Activated naive CD4-positive, alpha-beta T cell treated with anti-CD3 and anti-CD28 coated beads for 36 hours (primary cell): ENCODE results near the gene HBD. TPM values are rescaled to one million over a fixed set of nuclear protein-coding genes. Genes with fewer than 3 reads are reported as not detected.

Source experiments
- CTCF ChIA-PET: fragments of 350-600 bp; sonication (Branson Sonifier 250); formaldehyde crosslinking; loops from one replicate; lab custom pipeline; 2021; ENCODE audit warnings: antibody characterized with exemption; lab: Charles Lee
- DNase-seq: peaks from one replicate; pipeline ENCODE4 v3.0.0-alpha.2; 2020
- H3K27ac Mint-ChIP-seq: one replicate; pipeline ENCODE4 v1.8.0; 2021; ENCODE audit warnings: mild to moderate bottlenecking, mixed read lengths
- H3K27me3 Mint-ChIP-seq: one replicate; pipeline ENCODE4 v1.8.0; 2021; ENCODE audit warnings: low read depth, mixed read lengths
- H3K36me3 Mint-ChIP-seq: one replicate; pipeline ENCODE4 v1.8.0; 2021; ENCODE audit warnings: low read depth, mixed read lengths
- H3K4me1 Mint-ChIP-seq: one replicate; pipeline ENCODE4 v1.8.0; 2021; ENCODE audit warnings: low read depth, mixed read lengths
- H3K4me3 Mint-ChIP-seq: one replicate; pipeline ENCODE4 v1.8.0; 2021; ENCODE audit warnings: mild to moderate bottlenecking, moderate library complexity, mixed read lengths
- H3K9me3 Mint-ChIP-seq: one replicate; pipeline ENCODE4 v1.8.0; 2021; ENCODE audit warnings: mixed read lengths
- intact Hi-C: fragments of 100-400 bp; cut with micrococcal nuclease; formaldehyde crosslinking; loops from one replicate; pipeline ENCODE4 v1.15.1; 2023
- total RNA-seq, 2 experiments: library from RNA; stranded (reverse); gene quantifications; one replicate each; pipeline ENCODE4 v1.2.3, GENCODE V29; 2021

Gene HBD
- total RNA-seq, 2 experiments from 2014 or later: not detected

DNA sequence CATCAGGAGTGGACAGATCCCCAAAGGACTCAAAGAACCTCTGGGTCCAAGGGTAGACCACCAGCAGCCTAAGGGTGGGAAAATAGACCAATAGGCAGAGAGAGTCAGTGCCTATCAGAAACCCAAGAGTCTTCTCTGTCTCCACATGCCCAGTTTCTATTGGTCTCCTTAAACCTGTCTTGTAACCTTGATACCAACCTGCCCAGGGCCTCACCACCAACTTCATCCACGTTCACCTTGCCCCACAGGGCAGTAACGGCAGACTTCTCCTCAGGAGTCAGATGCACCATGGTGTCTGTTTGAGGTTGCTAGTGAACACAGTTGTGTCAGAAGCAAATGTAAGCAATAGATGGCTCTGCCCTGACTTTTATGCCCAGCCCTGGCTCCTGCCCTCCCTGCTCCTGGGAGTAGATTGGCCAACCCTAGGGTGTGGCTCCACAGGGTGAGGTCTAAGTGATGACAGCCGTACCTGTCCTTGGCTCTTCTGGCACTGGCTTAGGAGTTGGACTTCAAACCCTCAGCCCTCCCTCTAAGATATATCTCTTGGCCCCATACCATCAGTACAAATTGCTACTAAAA lies 7.5 kb downstream of the HBD start, which contains the start of gene HBB:
TSS of gene HBB (minus strand) at position 340 of the 579 bp plus-strand sequence. CDS start at position 290, 50 bp downstream.
- no peak for DNase-seq
- Mint-ChIP-seq H3K36me3 (no peaks in the 10 kb centered on the region), H3K9me3 (no peaks in the 10 kb centered on the region), H3K4me1 (no peaks in the 10 kb centered on the region), H3K4me3 (no peak within 1 kb of the TSS), H3K27ac (no peak within 1 kb of the TSS), H3K27me3 (no peaks in the 10 kb centered on the region)
- CTCF ChIA-PET: no interaction called here
- intact Hi-C loops: no loop called here

DNA sequence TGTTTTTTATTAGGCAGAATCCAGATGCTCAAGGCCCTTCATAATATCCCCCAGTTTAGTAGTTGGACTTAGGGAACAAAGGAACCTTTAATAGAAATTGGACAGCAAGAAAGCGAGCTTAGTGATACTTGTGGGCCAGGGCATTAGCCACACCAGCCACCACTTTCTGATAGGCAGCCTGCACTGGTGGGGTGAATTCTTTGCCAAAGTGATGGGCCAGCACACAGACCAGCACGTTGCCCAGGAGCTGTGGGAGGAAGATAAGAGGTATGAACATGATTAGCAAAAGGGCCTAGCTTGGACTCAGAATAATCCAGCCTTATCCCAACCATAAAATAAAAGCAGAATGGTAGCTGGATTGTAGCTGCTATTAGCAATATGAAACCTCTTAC lies 8.8 kb downstream of the HBD start:
- intact Hi-C loops: no loop called here
- no peaks in the 10 kb centered on the region for H3K27me3 Mint-ChIP-seq

DNA sequence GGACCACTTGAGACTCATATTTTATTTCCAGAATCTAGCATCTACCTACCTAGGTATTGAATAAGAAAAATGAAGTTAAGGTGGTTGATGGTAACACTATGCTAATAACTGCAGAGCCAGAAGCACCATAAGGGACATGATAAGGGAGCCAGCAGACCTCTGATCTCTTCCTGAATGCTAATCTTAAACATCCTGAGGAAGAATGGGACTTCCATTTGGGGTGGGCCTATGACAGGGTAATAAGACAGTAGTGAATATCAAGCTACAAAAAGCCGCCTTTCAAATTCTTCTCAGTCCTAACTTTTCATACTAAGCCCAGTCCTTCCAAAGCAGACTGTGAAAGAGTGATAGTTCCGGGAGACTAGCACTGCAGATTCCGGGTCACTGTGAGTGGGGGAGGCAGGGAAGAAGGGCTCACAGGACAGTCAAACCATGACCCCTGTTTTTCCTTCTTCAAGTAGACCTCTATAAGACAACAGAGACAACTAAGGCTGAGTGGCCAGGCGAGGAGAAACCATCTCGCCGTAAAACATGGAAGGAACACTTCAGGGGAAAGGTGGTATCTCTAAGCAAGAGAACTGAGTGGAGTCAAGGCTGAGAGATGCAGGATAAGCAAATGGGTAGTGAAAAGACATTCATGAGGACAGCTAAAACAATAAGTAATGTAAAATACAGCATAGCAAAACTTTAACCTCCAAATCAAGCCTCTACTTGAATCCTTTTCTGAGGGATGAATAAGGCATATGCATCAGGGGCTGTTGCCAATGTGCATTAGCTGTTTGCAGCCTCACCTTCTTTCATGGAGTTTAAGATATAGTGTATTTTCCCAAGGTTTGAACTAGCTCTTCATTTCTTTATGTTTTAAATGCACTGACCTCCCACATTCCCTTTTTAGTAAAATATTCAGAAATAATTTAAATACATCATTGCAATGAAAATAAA lies 9.5 kb downstream of the HBD start:
- no peak overlapping the region for H3K4me3 Mint-ChIP-seq

More for the DNA sequence above, 8.8 kb downstream of the HBD start:
- no peaks in the 10 kb centered on the region for H3K4me1 Mint-ChIP-seq
- no peaks in the 10 kb centered on the region for H3K9me3 Mint-ChIP-seq
- CTCF ChIA-PET: no interaction called here
- no peak for DNase-seq
- H3K4me3 Mint-ChIP-seq: no peak overlapping the region
- no peaks in the 10 kb centered on the region for H3K36me3 Mint-ChIP-seq
- no peak overlapping the region for H3K27ac Mint-ChIP-seq

DNA sequence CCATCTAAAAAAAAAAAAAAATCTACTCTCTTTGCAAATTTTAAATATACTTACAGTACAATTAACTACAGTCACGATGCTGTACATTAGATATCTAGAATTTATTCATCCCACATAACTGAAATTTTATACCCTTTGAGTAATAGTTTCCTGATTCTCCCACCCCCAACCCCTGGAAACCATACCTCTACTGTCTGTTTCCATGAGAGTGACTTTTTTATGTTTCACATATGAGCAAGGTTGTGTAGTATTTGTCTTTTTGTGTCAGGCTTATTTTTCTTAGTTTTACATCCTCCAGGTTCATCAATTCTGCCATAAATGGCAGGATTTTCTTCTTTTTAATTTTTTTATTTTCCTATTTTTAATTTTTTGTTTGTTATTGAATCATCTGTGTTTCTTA lies 10.6 kb downstream of the HBD start:
- intact Hi-C loops: no loop called here
- H3K36me3 Mint-ChIP-seq: no peaks in the 10 kb centered on the region
- H3K27me3 Mint-ChIP-seq: no peaks in the 10 kb centered on the region
- no peak overlapping the region for H3K4me3 Mint-ChIP-seq
- no peaks in the 10 kb centered on the region for H3K9me3 Mint-ChIP-seq
- DNase-seq: no peak
- H3K27ac Mint-ChIP-seq: no peak overlapping the region
- no peaks in the 10 kb centered on the region for H3K4me1 Mint-ChIP-seq
- CTCF ChIA-PET: no interaction called here

More for the DNA sequence above, 9.5 kb downstream of the HBD start:
- no peaks in the 10 kb centered on the region for H3K9me3 Mint-ChIP-seq
- CTCF ChIA-PET: no interaction called here
- no peak for DNase-seq
- H3K36me3 Mint-ChIP-seq: no peaks in the 10 kb centered on the region
- no peaks in the 10 kb centered on the region for H3K27me3 Mint-ChIP-seq
- H3K27ac Mint-ChIP-seq: no peak overlapping the region
- intact Hi-C loops: no loop called here
- no peaks in the 10 kb centered on the region for H3K4me1 Mint-ChIP-seq

GRCh38 chr11:5223146-5223545 lies 11.1 kb downstream of the HBD start:
- no peak overlapping the region for H3K27ac Mint-ChIP-seq
- no peaks in the 10 kb centered on the region for H3K27me3 Mint-ChIP-seq
- intact Hi-C loops: no loop called here
- H3K4me3 Mint-ChIP-seq: no peak overlapping the region
- no peaks in the 10 kb centered on the region for H3K4me1 Mint-ChIP-seq
- no peak for DNase-seq
- CTCF ChIA-PET: no interaction called here
- H3K36me3 Mint-ChIP-seq: no peaks in the 10 kb centered on the region
- H3K9me3 Mint-ChIP-seq: no peaks in the 10 kb centered on the region

GRCh38 chr11:5210376-5210885 lies 23.9 kb downstream of the HBD start:
- Mint-ChIP-seq H3K9me3 (no peaks in the 10 kb centered on the region), H3K27me3 (no peaks in the 10 kb centered on the region), H3K4me3 (no peak overlapping the region), H3K36me3 (no peaks in the 10 kb centered on the region), H3K27ac (no peak overlapping the region), H3K4me1 (no peaks in the 10 kb centered on the region)
- intact Hi-C loops: no loop called here
- no peak for DNase-seq
- CTCF ChIA-PET: no interaction called here

GRCh38 chr11:5204787-5205186 lies 29.5 kb downstream of the HBD start:
- Mint-ChIP-seq H3K9me3 (no peaks in the 10 kb centered on the region), H3K4me1 (no peaks in the 10 kb centered on the region), H3K4me3 (no peak overlapping the region), H3K36me3 (no peaks in the 10 kb centered on the region), H3K27me3 (no peaks in the 10 kb centered on the region), H3K27ac (no peak overlapping the region)
- no peak for DNase-seq
- intact Hi-C loops: no loop called here
- CTCF ChIA-PET: no interaction called here

DNA sequence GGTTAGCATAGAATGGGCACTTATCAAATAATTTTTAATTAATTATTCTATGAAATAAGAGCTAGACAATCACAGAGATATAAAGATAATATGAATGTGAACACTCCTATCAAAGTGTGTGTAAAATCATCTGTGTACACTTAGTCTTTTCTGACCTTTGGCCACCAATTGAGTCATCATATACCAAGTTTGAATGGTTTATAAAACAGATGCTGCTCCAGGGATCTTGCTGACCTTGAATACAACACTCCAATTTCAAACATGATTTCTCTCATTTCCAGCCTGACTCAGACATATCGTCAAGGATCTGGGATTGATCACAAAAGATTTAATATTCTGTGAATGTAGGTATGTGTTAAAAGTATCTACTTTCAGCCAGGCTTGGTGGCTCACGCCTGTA lies 30.9 kb downstream of the HBD start:
- CTCF ChIA-PET: no interaction called here
- Mint-ChIP-seq H3K4me1 (no peaks in the 10 kb centered on the region), H3K9me3 (no peaks in the 10 kb centered on the region), H3K4me3 (no peak overlapping the region), H3K27me3 (no peaks in the 10 kb centered on the region), H3K36me3 (no peaks in the 10 kb centered on the region), H3K27ac (no peak overlapping the region)
- intact Hi-C loops: no loop called here
- DNase-seq: no peak

- CTCF ChIA-PET: no interaction called here
- H3K4me3 Mint-ChIP-seq: no peak within 1 kb of the TSS
- H3K27me3 Mint-ChIP-seq: peaks cover 2% of the 10 kb centered on the region
- DNase-seq: no peak
- H3K4me1 Mint-ChIP-seq: no peaks in the 10 kb centered on the region
- no peak within 1 kb of the TSS for H3K27ac Mint-ChIP-seq
- no peaks in the 10 kb centered on the region for H3K36me3 Mint-ChIP-seq
- intact Hi-C loops: no loop called here
- no peaks in the 10 kb centered on the region for H3K9me3 Mint-ChIP-seq
Observed at GRCh38 chr11:5200582-5200981, 33.7 kb downstream of the HBD start, which contains the start of gene OR51V1. Gene OR51V1, minus strand, starts transcription at chr11:5200682. Its CDS starts 0 bp downstream, at chr11:5200682.

GRCh38 chr11:5198285-5198684 lies 36.0 kb downstream of the HBD start:
- H3K4me3 Mint-ChIP-seq: no peak overlapping the region
- no peaks in the 10 kb centered on the region for H3K4me1 Mint-ChIP-seq
- DNase-seq: no peak
- H3K9me3 Mint-ChIP-seq: no peaks in the 10 kb centered on the region
- intact Hi-C loops: no loop called here
- H3K27ac Mint-ChIP-seq: no peak overlapping the region
- H3K36me3 Mint-ChIP-seq: no peaks in the 10 kb centered on the region
- H3K27me3 Mint-ChIP-seq: peaks cover 2% of the 10 kb centered on the region
- CTCF ChIA-PET: no interaction called here

DNA sequence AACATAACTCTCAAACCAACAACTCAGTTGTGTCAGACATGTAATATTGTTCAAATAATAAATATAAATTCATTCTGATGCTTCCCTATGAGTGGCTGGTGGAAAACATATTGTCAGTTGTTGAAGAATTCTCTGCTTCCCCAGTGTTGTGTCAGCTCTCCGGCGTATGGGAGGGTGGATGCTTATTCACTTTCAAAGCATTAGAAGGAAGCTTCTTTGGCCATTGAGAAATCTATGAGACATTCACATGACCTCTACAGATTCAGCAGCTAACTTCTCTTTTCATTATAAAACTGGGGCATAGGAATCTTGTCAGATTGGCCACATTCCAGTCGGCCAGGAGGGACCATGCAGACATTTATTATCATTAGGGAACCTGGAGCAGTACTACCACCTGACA lies 36.7 kb downstream of the HBD start:
- no peaks in the 10 kb centered on the region for H3K4me1 Mint-ChIP-seq

DNA sequence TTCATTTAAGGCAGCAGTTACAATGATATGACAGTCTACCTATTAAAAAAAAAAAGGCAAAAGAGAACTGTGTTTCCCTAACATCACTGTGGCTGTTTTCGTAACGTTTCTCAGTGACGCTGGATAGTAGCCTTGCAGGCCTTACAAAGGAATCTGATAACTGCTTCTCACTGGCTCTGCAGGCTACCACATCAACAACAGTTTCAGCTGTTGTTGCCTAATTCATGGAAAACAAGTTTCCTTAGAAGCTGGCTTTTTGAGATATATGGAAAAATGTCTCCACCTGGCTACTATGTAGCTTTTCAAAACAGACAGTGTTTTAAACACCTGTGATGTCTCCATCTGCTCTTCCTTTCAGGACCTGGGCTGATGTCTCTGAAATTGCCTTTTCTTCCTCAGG lies 37.6 kb downstream of the HBD start:
- Mint-ChIP-seq H3K27me3 (peaks cover 2% of the 10 kb centered on the region), H3K36me3 (no peaks in the 10 kb centered on the region), H3K4me1 (no peaks in the 10 kb centered on the region), H3K27ac (no peak overlapping the region), H3K9me3 (peaks cover 3% of the 10 kb centered on the region), H3K4me3 (no peak overlapping the region)
- DNase-seq: no peak
- intact Hi-C loops: no loop called here
- CTCF ChIA-PET: no interaction called here

More for the DNA sequence above, 36.7 kb downstream of the HBD start:
- H3K9me3 Mint-ChIP-seq: peaks cover 2% of the 10 kb centered on the region
- intact Hi-C loops: no loop called here
- CTCF ChIA-PET: no interaction called here
- H3K36me3 Mint-ChIP-seq: no peaks in the 10 kb centered on the region
- no peak overlapping the region for H3K4me3 Mint-ChIP-seq
- no peak overlapping the region for H3K27ac Mint-ChIP-seq
- no peak for DNase-seq
- peaks cover 2% of the 10 kb centered on the region for H3K27me3 Mint-ChIP-seq
